ENCODE data around the gene DIP2C.

Gene DIP2C

GRCh38 chr10:627032-627992 is 62.2 kb downstream of the DIP2C start:
- no peak for DNase-seq (ENCODE audit: low read depth in 2 of 2)

DNA sequence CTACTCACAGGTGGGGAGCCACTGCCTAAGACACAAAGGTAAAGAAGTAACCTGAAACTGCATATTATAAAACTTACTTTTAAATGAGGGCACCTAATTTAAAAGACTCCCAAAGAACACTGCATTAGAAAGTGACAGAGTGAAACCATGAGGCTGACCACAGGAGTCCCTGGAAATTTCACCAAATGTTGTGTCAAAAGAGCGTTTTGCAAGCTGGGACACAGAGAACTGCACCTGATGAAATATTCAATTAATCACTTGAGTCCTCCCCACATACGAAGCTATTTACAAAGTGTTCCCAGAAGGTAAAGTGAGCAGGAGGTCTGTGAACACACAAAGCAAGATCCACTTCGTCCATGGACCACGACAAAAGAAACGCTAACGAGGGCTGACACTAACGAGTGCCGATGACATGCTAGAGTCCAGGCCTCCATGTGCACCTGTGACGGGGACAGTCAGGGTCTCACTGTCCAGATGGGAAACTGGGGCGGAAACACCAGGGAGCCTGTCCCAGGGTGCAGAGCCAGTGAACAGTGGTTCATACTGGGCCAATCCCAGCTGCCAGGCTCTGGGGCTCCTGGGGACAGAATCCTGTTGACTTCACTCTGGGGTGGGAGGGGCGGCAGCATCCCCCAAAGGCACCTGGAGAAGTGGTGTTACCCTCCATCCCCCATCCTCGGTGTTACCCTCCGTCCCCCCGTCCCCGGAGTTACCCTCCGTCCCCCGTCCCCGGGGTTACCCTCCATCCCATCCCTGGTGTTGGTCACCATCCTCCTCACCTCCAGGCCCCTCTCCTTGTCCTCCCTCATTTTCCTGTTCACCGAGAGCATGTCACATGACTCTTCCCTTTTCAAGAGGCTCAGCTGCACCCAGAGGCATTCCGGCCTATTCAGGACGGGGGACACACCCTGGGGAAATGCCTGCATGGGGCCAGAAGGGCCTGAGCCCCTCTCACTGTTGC is 63.4 kb downstream of the DIP2C start:
- DNase-seq (ENCODE audit: low read depth in 2 of 2) = no peak

- DNase-seq (ENCODE audit: low read depth in 2 of 2) = no peak
Measured at GRCh38 chr10:625333-625696, 64.2 kb downstream of the DIP2C start.

- DNase-seq (ENCODE audit: low read depth in 2 of 2) = no peak
Measured at GRCh38 chr10:624605-625332, 64.7 kb downstream of the DIP2C start.

GRCh38 chr10:624312-624604 is 65.2 kb downstream of the DIP2C start:
- DNase-seq (ENCODE audit: low read depth in 2 of 2) = no peak

DNA sequence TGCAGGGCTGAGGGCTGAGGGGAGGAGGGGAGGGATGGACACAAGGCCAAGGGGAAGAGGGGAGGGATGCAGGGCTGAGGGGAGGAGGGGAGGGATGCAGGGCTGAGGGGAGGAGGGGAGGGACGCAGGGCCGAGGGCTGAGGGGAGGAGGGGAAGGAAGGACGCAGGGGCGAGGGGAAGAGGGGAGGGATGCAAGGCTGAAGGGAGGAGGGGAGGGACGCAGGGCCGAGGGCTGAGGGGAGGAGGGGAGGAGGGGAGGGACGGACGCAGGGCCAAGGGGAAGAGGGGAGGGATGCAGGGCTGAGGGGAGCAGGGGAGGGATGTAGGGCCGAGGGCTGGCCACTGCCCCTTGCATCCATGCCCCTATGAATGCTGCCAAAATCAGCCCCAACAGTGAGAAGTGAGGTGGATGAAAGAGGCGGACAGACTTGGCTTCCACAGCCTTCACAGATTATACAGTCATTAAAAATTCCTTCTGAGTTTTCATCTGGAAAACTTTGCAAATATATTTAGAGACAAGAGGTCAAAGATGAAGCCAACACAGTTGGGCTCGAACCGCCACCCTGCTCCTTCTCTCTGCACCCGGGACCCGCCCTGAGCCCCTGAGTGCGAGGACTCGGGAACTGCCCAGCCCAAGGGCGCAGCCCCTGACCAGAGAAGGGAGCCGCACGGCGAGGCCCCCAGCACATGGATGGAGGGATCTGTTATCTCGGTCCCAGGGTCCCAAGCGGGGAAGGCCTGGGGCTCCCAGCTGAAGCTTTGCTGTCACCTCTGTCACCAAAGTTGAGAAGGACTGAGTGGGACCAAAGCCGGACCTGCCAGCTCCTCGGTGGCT is 65.8 kb downstream of the DIP2C start:
- no peak for DNase-seq (ENCODE audit: low read depth in 2 of 2)

DNA sequence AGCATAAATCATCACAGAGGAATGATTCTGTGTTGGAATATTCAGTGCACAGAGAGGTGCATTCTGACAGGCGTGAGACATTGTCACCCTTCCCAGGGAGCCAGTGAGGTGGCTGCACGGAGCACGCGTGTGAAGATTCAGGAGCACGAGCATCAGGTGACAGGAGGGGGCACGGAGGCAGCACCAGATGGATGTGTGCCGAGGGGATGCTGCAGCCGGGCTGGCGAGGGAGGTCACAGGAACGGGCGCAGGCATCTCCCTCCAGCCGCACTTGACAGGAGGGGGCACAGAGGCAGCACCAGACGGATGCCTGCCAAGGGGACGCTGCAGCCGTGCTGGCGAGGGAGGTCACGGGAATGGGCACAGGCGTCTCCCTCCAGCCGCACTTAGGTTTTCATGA is 66.5 kb downstream of the DIP2C start:
- DNase-seq (ENCODE audit: low read depth in 2 of 2) = no peak

- no peak for DNase-seq (ENCODE audit: low read depth in 2 of 2)
Measured at GRCh38 chr10:621981-622740, 67.3 kb downstream of the DIP2C start.

GRCh38 chr10:621513-621912 is 68.0 kb downstream of the DIP2C start:
- DNase-seq (ENCODE audit: low read depth in 2 of 2) = no peak

DNA sequence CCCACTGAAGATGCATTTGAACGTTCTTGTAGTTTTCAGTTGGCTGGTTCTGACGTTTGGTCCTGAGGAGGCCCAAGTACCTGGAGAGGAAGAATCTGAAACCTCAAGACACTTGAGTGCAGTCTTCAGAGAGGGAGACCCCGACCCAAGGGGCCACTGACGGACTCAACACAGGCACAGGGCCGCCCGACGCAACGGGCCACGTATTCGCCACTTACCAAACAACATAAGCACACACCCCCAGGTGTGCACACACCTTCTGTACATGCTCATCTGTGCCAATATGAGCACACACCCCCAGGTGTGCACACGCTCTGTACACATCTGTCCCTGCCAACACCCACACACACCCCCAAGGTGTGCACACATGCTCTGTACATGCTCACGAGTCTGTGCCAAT is 68.5 kb downstream of the DIP2C start:
- no peak for DNase-seq (ENCODE audit: low read depth in 2 of 2)

DNA sequence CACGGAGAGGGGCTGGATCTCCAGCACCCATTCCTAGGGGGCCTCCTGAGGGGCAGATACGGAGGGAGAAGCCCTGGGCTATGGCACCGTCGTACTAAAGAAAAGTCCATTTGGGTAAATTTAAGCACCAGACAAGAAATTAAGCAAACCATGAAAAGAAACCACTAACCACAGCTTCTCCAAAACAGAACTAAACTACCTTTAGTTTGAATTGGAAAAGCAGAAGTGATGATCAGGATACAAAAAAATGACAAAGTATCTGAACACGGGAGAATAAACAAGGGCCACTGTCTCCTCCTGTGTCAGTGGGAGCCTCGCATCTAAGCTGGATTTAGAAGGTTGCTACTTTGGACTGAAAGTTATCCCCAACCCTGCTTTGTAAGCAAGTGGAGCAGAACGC is 69.1 kb downstream of the DIP2C start:
- DNase-seq (ENCODE audit: low read depth in 2 of 2) = no peak

- no peak for DNase-seq (ENCODE audit: low read depth in 2 of 2)
Measured at GRCh38 chr10:619710-620109, 69.8 kb downstream of the DIP2C start.

GRCh38 chr10:618229-618989 is 71.1 kb downstream of the DIP2C start:
- no peak for DNase-seq (ENCODE audit: low read depth in 2 of 2)

DNA sequence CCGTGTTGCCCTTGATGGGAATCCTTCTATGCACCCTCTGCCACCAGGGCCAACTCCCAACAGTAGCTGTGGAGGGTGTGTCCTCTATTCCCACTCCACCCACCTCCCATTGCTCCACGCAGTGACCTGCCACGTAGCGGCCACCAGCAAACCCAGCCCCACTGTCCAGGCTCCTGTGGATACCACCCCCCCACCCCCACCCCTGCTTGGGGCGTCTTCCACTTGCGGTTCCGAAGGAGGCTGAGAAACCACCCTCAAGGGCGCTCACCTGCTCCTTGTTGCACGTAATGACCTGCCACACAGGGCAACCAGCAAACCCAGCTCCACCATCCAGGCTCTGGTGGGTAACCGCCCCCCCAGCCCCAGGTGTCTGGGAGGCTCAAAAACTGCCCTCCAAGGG is 72.0 kb downstream of the DIP2C start:
- no peak for DNase-seq (ENCODE audit: low read depth in 2 of 2)

GRCh38 chr10:615583-616152 is 73.8 kb downstream of the DIP2C start:
- no peak for DNase-seq (ENCODE audit: low read depth in 2 of 2)

GRCh38 chr10:614790-615582 is 74.5 kb downstream of the DIP2C start:
- DNase-seq (ENCODE audit: low read depth in 2 of 2) = no peak

- no peak for DNase-seq (ENCODE audit: low read depth in 2 of 2)
Measured at GRCh38 chr10:614139-614711, 75.2 kb downstream of the DIP2C start.

Data from stimulated activated CD4-positive, alpha-beta T cell treated with anti-CD3 and anti-CD28 coated beads, Interleukin-15, amount 100 ng/mL, for 48 hours (primary cell).